Measurements from ENCODE around the gene CNTD1. TPM values are rescaled to one million over a fixed set of nuclear protein-coding genes. Genes with fewer than 3 reads are reported as not detected.

Gene CNTD1
- total RNA-seq, 2 donors from 2014 or later: 1.4 to 7.7 TPM

DNA sequence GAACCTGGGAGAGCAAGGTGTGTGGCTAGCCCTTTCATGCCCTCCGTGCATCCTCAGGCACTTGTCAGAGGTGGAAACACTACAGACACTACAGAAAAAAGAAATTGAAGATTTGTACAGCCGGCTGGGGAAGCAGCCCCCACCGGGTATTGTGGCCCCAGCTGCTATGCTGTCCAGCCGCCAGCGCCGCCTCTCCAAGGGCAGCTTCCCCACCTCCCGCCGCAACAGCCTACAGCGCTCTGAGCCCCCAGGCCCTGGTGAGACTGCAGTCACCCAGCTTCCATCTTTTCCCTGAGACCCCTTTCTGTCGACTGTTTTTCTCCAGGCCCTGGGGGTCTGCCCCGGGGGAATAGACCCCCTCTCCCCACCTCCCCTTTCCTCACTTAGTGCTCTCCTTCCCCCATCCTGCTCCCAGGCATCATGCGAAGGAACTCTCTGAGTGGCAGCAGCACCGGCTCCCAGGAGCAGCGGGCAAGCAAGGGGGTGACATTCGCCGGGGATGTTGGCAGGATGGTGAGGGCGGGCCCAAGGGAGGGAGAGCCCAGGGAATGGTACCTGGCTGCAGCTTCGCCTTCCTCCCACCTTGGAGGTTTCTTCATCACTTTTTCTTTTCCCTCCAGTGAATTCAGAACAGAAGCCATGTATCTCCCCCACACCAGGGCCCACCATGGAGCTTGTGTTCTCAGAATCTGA lies 2.4 kb upstream of the CNTD1 start:
- intact Hi-C loops (cut with DNase I): no loop called here
- DNase-seq (ENCODE audit: low spot score): no peak
- Histone ChIP-seq H3K4me3 (no peak overlapping the region), H3K27ac (peak overlapping the region in 1 of 2 donors; percentile 85), H3K27me3 (replicated peaks; ENCODE audit: insufficient read depth) (no peaks in the 10 kb centered on the region), H3K9me3 (no peaks in the 10 kb centered on the region), H3K36me3 (no peaks in the 10 kb centered on the region), H3K4me1 (replicated peaks) (no peaks in the 10 kb centered on the region)
- TF ChIP-seq, protein P1, sequence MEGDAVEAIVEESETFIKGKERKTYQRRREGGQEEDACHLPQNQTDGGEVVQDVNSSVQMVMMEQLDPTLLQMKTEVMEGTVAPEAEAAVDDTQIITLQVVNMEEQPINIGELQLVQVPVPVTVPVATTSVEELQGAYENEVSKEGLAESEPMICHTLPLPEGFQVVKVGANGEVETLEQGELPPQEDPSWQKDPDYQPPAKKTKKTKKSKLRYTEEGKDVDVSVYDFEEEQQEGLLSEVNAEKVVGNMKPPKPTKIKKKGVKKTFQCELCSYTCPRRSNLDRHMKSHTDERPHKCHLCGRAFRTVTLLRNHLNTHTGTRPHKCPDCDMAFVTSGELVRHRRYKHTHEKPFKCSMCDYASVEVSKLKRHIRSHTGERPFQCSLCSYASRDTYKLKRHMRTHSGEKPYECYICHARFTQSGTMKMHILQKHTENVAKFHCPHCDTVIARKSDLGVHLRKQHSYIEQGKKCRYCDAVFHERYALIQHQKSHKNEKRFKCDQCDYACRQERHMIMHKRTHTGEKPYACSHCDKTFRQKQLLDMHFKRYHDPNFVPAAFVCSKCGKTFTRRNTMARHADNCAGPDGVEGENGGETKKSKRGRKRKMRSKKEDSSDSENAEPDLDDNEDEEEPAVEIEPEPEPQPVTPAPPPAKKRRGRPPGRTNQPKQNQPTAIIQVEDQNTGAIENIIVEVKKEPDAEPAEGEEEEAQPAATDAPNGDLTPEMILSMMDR (IDR thresholded peaks at IDR 0.05): no peak
- WGBS: 87% methylated on average over 18 of the region's 18 CpGs

DNA sequence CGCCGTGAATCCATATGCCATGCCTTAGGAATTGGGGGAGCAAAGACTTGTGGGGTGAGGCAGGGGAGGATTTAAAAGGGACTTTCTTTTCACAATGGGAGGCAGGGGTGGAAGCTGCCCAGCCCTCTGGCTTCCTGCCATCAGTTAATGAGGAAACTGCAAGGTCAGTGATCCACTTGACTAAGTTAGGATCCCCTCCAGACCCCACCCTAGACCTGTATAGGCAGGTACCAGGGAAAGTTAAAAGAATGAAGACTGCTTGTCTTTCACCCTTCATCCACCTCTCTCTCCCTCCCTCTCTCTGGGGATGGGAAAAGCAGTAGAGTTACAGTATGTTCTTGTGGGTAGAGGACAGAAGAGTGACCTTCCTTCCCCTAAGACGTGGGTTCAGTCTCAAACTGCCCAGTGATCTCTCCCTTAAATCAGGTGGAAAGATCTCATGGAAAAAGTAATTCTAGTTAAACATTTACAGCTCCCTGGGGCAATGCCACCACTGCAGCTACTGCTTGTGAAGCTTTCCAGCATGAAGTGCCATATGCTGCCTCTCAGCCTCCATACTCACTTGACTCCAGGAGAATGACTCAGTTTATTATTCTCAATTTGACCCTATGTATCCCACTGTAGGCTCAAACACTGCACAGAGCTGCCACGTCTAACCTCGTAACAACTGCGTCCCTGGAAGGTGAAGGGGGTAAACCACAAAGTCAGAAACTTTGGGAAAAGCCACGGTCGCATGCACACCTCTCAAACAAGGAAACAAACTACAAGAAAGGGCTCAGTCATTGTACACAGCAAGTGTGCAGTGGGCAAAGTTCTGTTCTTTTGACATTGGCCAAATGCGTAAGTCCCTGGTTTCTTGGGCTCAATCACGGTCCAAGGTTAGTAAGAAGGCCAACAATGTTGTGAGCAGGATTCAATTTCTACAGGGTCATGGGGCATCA lies 1.3 kb upstream of the CNTD1 start:
- no peaks in the 10 kb centered on the region for H3K27me3 ChIP-seq (replicated peaks; ENCODE audit: insufficient read depth)
- intact Hi-C loops (cut with DNase I): no loop called here
- 70% methylated on average over 10 of the region's 10 CpGs for WGBS
- DNase-seq (ENCODE audit: low spot score): no peak
- no peaks in the 10 kb centered on the region for H3K9me3 ChIP-seq
- TF ChIP-seq, protein P1 (IDR thresholded peaks at IDR 0.05): no peak
- TF ChIP-seq POLR2AphosphoS5 (IDR thresholded peaks at IDR 0.05): peak; percentile 47
- peak overlapping the region; percentile 85 to 88 for H3K27ac ChIP-seq
- no peaks in the 10 kb centered on the region for H3K4me1 ChIP-seq (replicated peaks)
- peak overlapping the region; percentile 66 to 75 for H3K4me3 ChIP-seq
- H3K36me3 ChIP-seq: no peaks in the 10 kb centered on the region

DNA sequence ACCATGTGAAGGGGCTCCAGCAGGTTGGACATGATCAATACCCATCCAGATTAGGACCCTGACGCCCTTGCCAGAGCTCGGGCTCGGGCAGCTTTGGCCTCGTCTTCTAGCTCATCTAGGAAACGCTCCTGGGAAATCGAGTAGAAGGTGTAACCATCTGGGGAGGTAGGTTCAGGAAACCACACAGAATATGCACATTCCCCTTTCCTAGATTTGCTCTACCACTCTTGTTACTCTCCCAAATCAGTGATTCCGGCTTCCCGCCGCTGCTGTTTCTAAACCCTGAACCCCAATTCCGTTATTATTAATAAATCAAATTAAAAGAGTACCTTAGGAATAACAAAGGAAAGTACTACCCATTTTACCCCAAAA lies 664 bp upstream of the CNTD1 start:
- H3K27ac ChIP-seq: peak overlapping the region; percentile 85 to 88
- no peaks in the 10 kb centered on the region for H3K27me3 ChIP-seq (replicated peaks; ENCODE audit: insufficient read depth)
- 18% methylated on average over 10 of the region's 10 CpGs for WGBS
- intact Hi-C loops (cut with DNase I): no loop called here
- no peak for DNase-seq (ENCODE audit: low spot score)
- peak overlapping the region; percentile 66 to 75 for H3K4me3 ChIP-seq
- H3K9me3 ChIP-seq: no peaks in the 10 kb centered on the region
- H3K36me3 ChIP-seq: no peaks in the 10 kb centered on the region
- H3K4me1 ChIP-seq (replicated peaks): no peaks in the 10 kb centered on the region
- TF ChIP-seq, protein P1 (IDR thresholded peaks at IDR 0.05): no peak
- TF ChIP-seq POLR2A (IDR thresholded peaks at IDR 0.05) (no peak), POLR2AphosphoS5 (IDR thresholded peaks at IDR 0.05) (no peak)

DNA sequence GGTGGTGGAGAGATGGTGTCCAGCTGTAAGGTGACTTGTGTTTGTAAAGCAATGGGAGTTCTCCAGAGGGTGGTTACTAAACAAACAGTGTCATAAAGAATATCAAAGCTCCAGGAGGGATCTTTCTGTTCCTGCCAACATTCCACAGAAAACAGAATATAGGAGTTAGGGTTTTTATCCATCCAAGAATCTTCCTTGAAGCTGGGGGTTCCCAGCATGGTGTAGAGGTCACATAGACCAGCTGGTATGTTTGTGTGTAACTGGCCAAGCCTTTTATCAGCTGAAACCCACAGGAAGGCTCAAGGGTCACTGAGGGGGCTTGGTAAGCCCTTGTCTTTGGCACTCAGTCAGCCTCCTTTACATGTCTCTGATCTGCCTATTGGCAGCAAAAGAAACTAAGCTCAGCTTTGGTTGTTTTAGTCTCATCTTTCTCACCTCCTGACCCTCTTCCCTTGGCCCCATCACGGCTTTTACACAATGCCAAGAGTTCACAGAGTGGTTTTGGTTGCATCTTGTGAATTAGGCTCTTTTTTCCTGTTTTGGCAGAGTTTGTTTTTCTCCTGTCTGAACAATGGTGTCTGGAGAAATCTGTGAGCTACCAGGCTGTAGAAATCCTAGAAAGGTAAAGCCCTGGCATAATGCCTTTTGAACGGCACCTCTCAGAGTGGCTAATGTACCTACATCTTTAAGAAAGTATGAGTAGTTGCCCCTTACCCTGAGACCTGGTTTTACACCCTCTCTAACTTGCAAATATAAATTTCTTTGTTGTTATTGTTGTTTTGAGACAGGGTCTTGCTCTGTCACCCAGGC lies 4.6 kb downstream of the CNTD1 start:
- H3K4me1 ChIP-seq (replicated peaks): peaks cover 10% of the 10 kb centered on the region
- no peak for TF ChIP-seq POLR2A (IDR thresholded peaks at IDR 0.05)
- TF ChIP-seq, protein P1 (IDR thresholded peaks at IDR 0.05): no peak
- TF ChIP-seq POLR2AphosphoS5 (IDR thresholded peaks at IDR 0.05): peak; percentile 42
- H3K27me3 ChIP-seq (replicated peaks; ENCODE audit: insufficient read depth): no peaks in the 10 kb centered on the region
- peak overlapping the region; percentile 84 to 93 for H3K27ac ChIP-seq
- H3K9me3 ChIP-seq: no peaks in the 10 kb centered on the region
- DNase-seq (ENCODE audit: low spot score): no peak
- no peak overlapping the region for H3K4me3 ChIP-seq
- intact Hi-C loops (cut with DNase I): no loop called here
- no peaks in the 10 kb centered on the region for H3K36me3 ChIP-seq
- WGBS: 20% methylated on average over 2 of the region's 2 CpGs

Data from prostate gland (tissue), 2 donors.